Testis (tissue), 3 donors: ENCODE results near the gene SOD3. TPM values are rescaled to one million over a fixed set of nuclear protein-coding genes. Genes with fewer than 3 reads are reported as not detected.

Source experiments
- DNase-seq: peaks from one replicate; pipeline ENCODE4 v3.0.0-alpha.2; 2019
- H3K27ac ChIP-seq, 2 donors: fragments of 200-600 bp; sonication (generic); one replicate each; pipeline ENCODE4 v1.5.1; 2019
- H3K27me3 ChIP-seq: fragments of 200-600 bp; sonication (generic); one replicate; pipeline ENCODE4 v1.5.1; 2019
- H3K36me3 ChIP-seq: fragments of 200-600 bp; sonication (generic); one replicate; pipeline ENCODE4 v1.5.1; 2017; ENCODE audit warnings: low read depth; ENCODE audit errors: missing control alignments
- H3K4me1 ChIP-seq: fragments of 200-600 bp; sonication (generic); one replicate; pipeline ENCODE4 v1.5.1; 2019
- H3K4me3 ChIP-seq, 2 donors: fragments of 200-600 bp; sonication (generic); one replicate each; pipeline ENCODE4 v1.5.1; 2017 to 2019
- H3K9me3 ChIP-seq: fragments of 200-600 bp; sonication (generic); one replicate; pipeline ENCODE4 v1.5.1; 2017
- CTCF ChIP-seq, 3 experiments: fragments of 450-650 bp in 2 of 3; fragments of 200-600 bp in 1 of 3; sonication (generic) in 1 of 3; IDR thresholded peaks; one replicate each; pipeline ENCODE4 v1.5.1; 2016 to 2019; ENCODE audit warnings: antibody characterized with exemption in 3 of 3, mild to moderate bottlenecking in 2 of 3, moderate library complexity in 1 of 3
- POLR2A ChIP-seq: fragments of 450-650 bp; IDR thresholded peaks from one replicate; pipeline ENCODE4 v1.6.1; 2017; ENCODE audit warnings: antibody characterized with exemption, mild to moderate bottlenecking, moderate library complexity
- WGBS, 2 donors: methylation state at CpG; one replicate each; pipeline ENCODE4 v1.1.5; 2018; 5-methylcytosine and 5-hydroxymethylcytosine counted together
- intact Hi-C: fragments of 100-400 bp; cut with DNase I; formaldehyde crosslinking; loops from one replicate; pipeline ENCODE4 v1.15.1; 2023; ENCODE audit warnings: low total_unique reads
- polyA plus RNA-seq: library from polyadenylated mRNA; stranded (reverse); fragments of 350-450 nt; fragmentation: Illumina TruSeq; extraction: RNeasy Lipid Tissue Mini Kit (QIAGEN cat#74804); gene quantifications from one replicate; pipeline ENCODE4 v1.2.3, GENCODE V29; 2014; ENCODE audit warnings: low read depth, low replicate concordance; ENCODE audit not compliant: insufficient read depth
- total RNA-seq, 2 donors: library from RNA; depleted of rRNA; stranded (reverse); fragments of >200 nt; gene quantifications; one replicate each; pipeline ENCODE4 v1.2.3, GENCODE V29; 2016

Gene SOD3
- total and polyA plus RNA-seq, 3 donors from 2014 or later = 136 to 355 (median 354) TPM

- no peak overlapping the region for H3K27ac ChIP-seq
- no peak overlapping the region for H3K4me3 ChIP-seq
- no peaks in the 10 kb centered on the region for H3K27me3 ChIP-seq
- intact Hi-C loops = no loop called here
- no peaks in the 10 kb centered on the region for H3K9me3 ChIP-seq
- peaks cover 4% of the 10 kb centered on the region for H3K4me1 ChIP-seq
- DNase-seq = no peak
- no peaks in the 10 kb centered on the region for H3K36me3 ChIP-seq
- TF ChIP-seq CTCF (IDR thresholded peaks at IDR 0.05) (no peak), POLR2A (no peak)
- 60 to 67% methylated on average over 3 of the region's 3 CpGs for WGBS, 2 donors
Measured at GRCh38 chr4:24750106-24750505, 45.3 kb upstream of the SOD3 start.

- H3K36me3 ChIP-seq = no peaks in the 10 kb centered on the region
- intact Hi-C loops = no loop called here
- H3K27me3 ChIP-seq = no peaks in the 10 kb centered on the region
- no peak for DNase-seq
- no peak overlapping the region for H3K27ac ChIP-seq
- H3K4me3 ChIP-seq = no peak overlapping the region
- peaks cover 4% of the 10 kb centered on the region for H3K4me1 ChIP-seq
- WGBS, 2 donors = 81 to 85% methylated on average over 3 of the region's 3 CpGs
- H3K9me3 ChIP-seq = no peaks in the 10 kb centered on the region
- no peak for TF ChIP-seq POLR2A
- no peak for TF ChIP-seq CTCF (IDR thresholded peaks at IDR 0.05)
Measured at GRCh38 chr4:24751926-24752539, 43.3 kb upstream of the SOD3 start.

- Histone ChIP-seq H3K4me3 (no peak overlapping the region), H3K27ac (no peak overlapping the region), H3K9me3 (no peaks in the 10 kb centered on the region), H3K36me3 (no peaks in the 10 kb centered on the region), H3K27me3 (no peaks in the 10 kb centered on the region), H3K4me1 (peaks cover 4% of the 10 kb centered on the region)
- DNase-seq = no peak
- 67 to 90% methylated on average over 1 of the region's 1 CpG for WGBS, 2 donors
- intact Hi-C loops = no loop called here
- TF ChIP-seq CTCF (IDR thresholded peaks at IDR 0.05) = no peak
- no peak for TF ChIP-seq POLR2A
Measured at GRCh38 chr4:24753519-24753918, 41.9 kb upstream of the SOD3 start.

- H3K36me3 ChIP-seq = no peaks in the 10 kb centered on the region
- DNase-seq = no peak
- no peak overlapping the region for H3K27ac ChIP-seq
- 65 to 68% methylated on average over 3 of the region's 3 CpGs for WGBS, 2 donors
- intact Hi-C loops = no loop called here
- no peak overlapping the region for H3K4me3 ChIP-seq
- TF ChIP-seq CTCF (IDR thresholded peaks at IDR 0.05) (no peak), POLR2A (no peak)
- H3K27me3 ChIP-seq = no peaks in the 10 kb centered on the region
- no peaks in the 10 kb centered on the region for H3K9me3 ChIP-seq
- no peaks in the 10 kb centered on the region for H3K4me1 ChIP-seq
Measured at GRCh38 chr4:24754571-24754970, 40.8 kb upstream of the SOD3 start.

- Histone ChIP-seq H3K27ac (no peak overlapping the region), H3K4me1 (no peaks in the 10 kb centered on the region), H3K27me3 (no peaks in the 10 kb centered on the region), H3K4me3 (no peak overlapping the region), H3K36me3 (no peaks in the 10 kb centered on the region), H3K9me3 (no peaks in the 10 kb centered on the region)
- 73 to 76% methylated on average over 5 of the region's 5 CpGs for WGBS, 2 donors
- intact Hi-C loops = no loop called here
- no peak for TF ChIP-seq CTCF (IDR thresholded peaks at IDR 0.05)
- no peak for TF ChIP-seq POLR2A
- DNase-seq = no peak
Measured at GRCh38 chr4:24763631-24764297, 31.6 kb upstream of the SOD3 start.
